Activated naive CD8-positive, alpha-beta T cell treated with anti-CD3 and anti-CD28 coated beads, Interleukin-2, amount 10 ng/mL, durations not matched to agents 7 days and 5 days (primary cell): ENCODE measurements around the gene DUXA. TPM values are rescaled to one million over a fixed set of nuclear protein-coding genes. Genes with fewer than 3 reads are reported as not detected.
"Not testable (repeated sequence)": the region's sequence is repeated elsewhere in the genome, so short reads cannot be mapped to it uniquely, and the experiment has no call there.

Source experiments
- ATAC-seq: fragments of 150-1000 bp; cut with Tn5 transposase; one replicate; pipeline ENCODE4 v1.10.0; 2021; ENCODE audit warnings: low read depth, moderate library complexity
- POLR2A ChIA-PET: fragments of 350-600 bp; sonication (Branson Sonifier 250); formaldehyde crosslinking; loops from one replicate; lab custom pipeline; 2021; ENCODE audit warnings: antibody characterized with exemption; lab: Charles Lee
- DNase-seq: peaks from one replicate; pipeline ENCODE4 v3.0.0; 2021
- H3K27ac Mint-ChIP-seq: one replicate; pipeline ENCODE4 v1.8.0; 2022; ENCODE audit warnings: mild to moderate bottlenecking, mixed read lengths
- H3K27me3 Mint-ChIP-seq: one replicate; pipeline ENCODE4 v1.8.0; 2022; ENCODE audit warnings: mild to moderate bottlenecking, moderate library complexity, mixed read lengths
- H3K36me3 Mint-ChIP-seq: one replicate; pipeline ENCODE4 v1.8.0; 2021; ENCODE audit warnings: mild to moderate bottlenecking, mixed read lengths
- H3K4me1 Mint-ChIP-seq: one replicate; pipeline ENCODE4 v1.8.0; 2021; ENCODE audit warnings: mixed read lengths
- H3K4me3 Mint-ChIP-seq: one replicate; pipeline ENCODE4 v1.8.0; 2022; ENCODE audit warnings: mild to moderate bottlenecking, moderate library complexity, mixed read lengths
- H3K9me3 Mint-ChIP-seq: one replicate; pipeline ENCODE4 v1.8.0; 2021; ENCODE audit warnings: mixed read lengths
- total RNA-seq, 2 experiments: library from RNA; stranded (reverse); gene quantifications; one replicate each; pipeline ENCODE4 v1.2.3, GENCODE V29; 2021

DUXA gene
- total RNA-seq, 2 experiments from 2014 or later, result not detected

- no peak for ATAC-seq
- H3K9me3 Mint-ChIP-seq, result peaks cover 21% of the 10 kb centered on the region
- no peaks in the 10 kb centered on the region for H3K27me3 Mint-ChIP-seq
- no peak overlapping the region for H3K27ac Mint-ChIP-seq
- POLR2A ChIA-PET, result interaction anchor here (0.6 kb wide), 1 partner anchor 283 kb away, joined by 3 read pairs; no protein-coding TSS in a partner anchor
- H3K4me3 Mint-ChIP-seq, result no peak overlapping the region
- no peak for DNase-seq
- H3K4me1 Mint-ChIP-seq, result no peaks in the 10 kb centered on the region
- peaks cover 2% of the 10 kb centered on the region for H3K36me3 Mint-ChIP-seq
Measured at GRCh38 chr19:57141699-57142098, 25.6 kb downstream of the DUXA start.

GRCh38 chr19:57135797-57136196 is 31.5 kb downstream of the DUXA start:
- ATAC-seq (no peak), DNase-seq (no peak)
- Mint-ChIP-seq H3K4me1 (no peaks in the 10 kb centered on the region), H3K27ac (no peak overlapping the region), H3K4me3 (no peak overlapping the region), H3K27me3 (no peaks in the 10 kb centered on the region), H3K36me3 (peaks cover 3% of the 10 kb centered on the region), H3K9me3 (peaks cover 25% of the 10 kb centered on the region)
- POLR2A ChIA-PET, result no interaction called here

DNA sequence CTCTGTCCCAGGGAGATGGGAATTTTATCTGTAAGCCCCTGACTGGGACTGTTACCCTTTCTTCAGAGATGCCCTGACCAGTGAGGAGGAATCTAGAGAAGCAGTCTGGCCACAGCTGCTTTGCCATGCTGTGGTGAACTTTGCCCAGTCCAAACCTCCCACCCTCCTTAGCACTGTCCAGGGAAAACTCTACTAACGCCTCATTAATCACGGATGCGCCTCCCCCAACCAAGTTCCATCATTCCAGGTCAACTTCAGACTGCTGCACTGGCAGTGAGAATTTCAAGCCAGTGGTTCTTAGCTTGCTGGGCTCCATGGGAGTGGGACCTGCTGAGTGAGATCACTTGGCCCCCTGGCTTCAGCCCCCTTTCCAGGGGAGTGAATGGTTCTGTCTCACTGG is 39.9 kb downstream of the DUXA start:
- POLR2A ChIA-PET, H3K27ac Mint-ChIP-seq, H3K4me3 Mint-ChIP-seq, H3K36me3 Mint-ChIP-seq, H3K27me3 Mint-ChIP-seq, DNase-seq, H3K4me1 Mint-ChIP-seq, ATAC-seq: not testable (repeated sequence)
- peaks cover 19% of the 10 kb centered on the region for H3K9me3 Mint-ChIP-seq

GRCh38 chr19:57123882-57124281 is 43.4 kb downstream of the DUXA start:
- H3K4me1 Mint-ChIP-seq, result no peaks in the 10 kb centered on the region
- H3K9me3 Mint-ChIP-seq, result peaks cover 14% of the 10 kb centered on the region
- H3K27ac Mint-ChIP-seq, result no peak overlapping the region
- POLR2A ChIA-PET, result no interaction called here
- H3K27me3 Mint-ChIP-seq, result no peaks in the 10 kb centered on the region
- H3K36me3 Mint-ChIP-seq, result no peaks in the 10 kb centered on the region
- no peak overlapping the region for H3K4me3 Mint-ChIP-seq
- ATAC-seq, result no peak
- no peak for DNase-seq

GRCh38 chr19:57118848-57119247 is 48.4 kb downstream of the DUXA start:
- ATAC-seq, result no peak
- no peak overlapping the region for H3K27ac Mint-ChIP-seq
- H3K4me3 Mint-ChIP-seq, result no peak overlapping the region
- no peaks in the 10 kb centered on the region for H3K4me1 Mint-ChIP-seq
- H3K27me3 Mint-ChIP-seq, result no peaks in the 10 kb centered on the region
- no peaks in the 10 kb centered on the region for H3K36me3 Mint-ChIP-seq
- peaks cover 25% of the 10 kb centered on the region for H3K9me3 Mint-ChIP-seq
- POLR2A ChIA-PET, result no interaction called here
- no peak for DNase-seq

GRCh38 chr19:57113501-57113900 is 53.8 kb downstream of the DUXA start:
- H3K36me3 Mint-ChIP-seq, DNase-seq, H3K4me1 Mint-ChIP-seq, H3K4me3 Mint-ChIP-seq, H3K27me3 Mint-ChIP-seq, ATAC-seq, H3K27ac Mint-ChIP-seq, POLR2A ChIA-PET: not testable (repeated sequence)
- peaks cover 40% of the 10 kb centered on the region for H3K9me3 Mint-ChIP-seq

GRCh38 chr19:57111329-57111644 is 56.0 kb downstream of the DUXA start:
- POLR2A ChIA-PET, result no interaction called here
- DNase-seq (no peak), ATAC-seq (no peak)
- Mint-ChIP-seq H3K4me1 (no peaks in the 10 kb centered on the region), H3K36me3 (peaks cover 5% of the 10 kb centered on the region), H3K4me3 (no peak overlapping the region), H3K9me3 (peaks cover 36% of the 10 kb centered on the region), H3K27me3 (no peaks in the 10 kb centered on the region), H3K27ac (no peak overlapping the region)

GRCh38 chr19:57110592-57111328 is 56.5 kb downstream of the DUXA start:
- Mint-ChIP-seq H3K4me1 (no peaks in the 10 kb centered on the region), H3K9me3 (peaks cover 37% of the 10 kb centered on the region), H3K27ac (no peak overlapping the region), H3K27me3 (peaks cover under 1% of the 10 kb centered on the region), H3K36me3 (peaks cover 5% of the 10 kb centered on the region), H3K4me3 (no peak overlapping the region)
- ATAC-seq, result no peak
- no peak for DNase-seq
- POLR2A ChIA-PET, result no interaction called here

DNA sequence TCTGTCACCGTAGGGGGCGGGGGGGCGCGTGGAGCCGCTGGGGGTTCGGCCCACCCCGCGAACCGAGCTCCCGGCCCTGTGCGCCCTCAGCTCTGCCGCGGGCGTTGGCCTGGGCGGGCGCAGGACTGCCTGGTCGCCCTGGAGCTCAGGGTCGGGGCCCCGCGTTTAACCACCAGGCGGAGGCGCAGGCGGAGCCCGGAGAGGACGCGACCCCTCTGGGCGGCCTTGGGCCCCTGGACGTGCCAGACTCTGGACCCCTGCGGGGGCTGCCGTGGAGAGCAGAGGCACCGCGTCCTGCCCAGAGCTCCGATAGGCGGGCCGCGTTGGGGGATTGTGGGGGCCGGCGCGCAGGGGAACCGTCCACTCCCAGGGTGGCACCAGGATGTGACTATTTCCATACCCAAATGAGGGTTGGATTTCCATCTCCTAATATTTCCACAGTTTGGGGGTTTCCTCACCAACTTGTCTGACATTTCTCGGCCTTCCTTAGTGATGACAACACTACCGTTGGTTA is 60.5 kb downstream of the DUXA start:
- Mint-ChIP-seq H3K27me3 (peaks cover 5% of the 10 kb centered on the region), H3K36me3 (no peaks in the 10 kb centered on the region), H3K4me1 (peaks cover 3% of the 10 kb centered on the region), H3K9me3 (peaks cover 18% of the 10 kb centered on the region), H3K4me3 (no peak overlapping the region), H3K27ac (no peak overlapping the region)
- DNase-seq (no peak), ATAC-seq (no peak)
- POLR2A ChIA-PET, result interaction anchor here (0.6 kb wide), 1 partner anchor 70 kb away, joined by 3 read pairs; no protein-coding TSS in a partner anchor

- no peak overlapping the region for H3K27ac Mint-ChIP-seq
- H3K4me3 Mint-ChIP-seq, result no peak overlapping the region
- ATAC-seq, result no peak
- DNase-seq, result no peak
- peaks cover 3% of the 10 kb centered on the region for H3K4me1 Mint-ChIP-seq
- peaks cover 14% of the 10 kb centered on the region for H3K9me3 Mint-ChIP-seq
- POLR2A ChIA-PET, result interaction anchor here (0.6 kb wide), 1 partner anchor 71 kb away, joined by 3 read pairs; no protein-coding TSS in a partner anchor
- no peaks in the 10 kb centered on the region for H3K36me3 Mint-ChIP-seq
- peaks cover 5% of the 10 kb centered on the region for H3K27me3 Mint-ChIP-seq
Measured at GRCh38 chr19:57105976-57106721, 61.1 kb downstream of the DUXA start.

Other genes with a start within 250 kb of the DUXA start
- not detected for gene USP29, start 47.5 kb downstream of the DUXA start, total RNA-seq
- gene ZIM3, start 22.3 kb downstream of the DUXA start, total RNA-seq, result not detected
- gene ZNF264, start 24.0 kb upstream of the DUXA start, total RNA-seq, result 10 to 100 TPM; 50.7 to 55.9 TPM
- 1 to 10 TPM; 1.5 to 2.4 TPM for gene AURKC, start 63.5 kb upstream of the DUXA start, total RNA-seq
- 10 to 100 TPM; 14.7 to 15.2 TPM for gene ZNF805, start 73.1 kb upstream of the DUXA start, total RNA-seq
- gene ZNF460, start 113.0 kb upstream of the DUXA start, total RNA-seq, result 10 to 100 TPM; 58.2 to 67.1 TPM
- gene ZNF543, start 153.0 kb upstream of the DUXA start, total RNA-seq, result 10 to 100 TPM; 11.8 to 12.5 TPM
- gene ZNF304, start 183.8 kb upstream of the DUXA start, total RNA-seq, result 10 to 100 TPM; 15.3 to 15.4 TPM
- 10 to 100 TPM; 13.2 to 13.6 TPM for gene TRAPPC2B, start 196.1 kb upstream of the DUXA start, total RNA-seq
- 1 to 10 TPM; 6.7 to 7.8 TPM for gene ZNF547, start 196.1 kb upstream of the DUXA start, total RNA-seq
- gene ZNF548, start 222.4 kb upstream of the DUXA start, total RNA-seq, result 10 to 100 TPM; 50.2 to 55.0 TPM
- gene ZNF17, start 243.7 kb upstream of the DUXA start, total RNA-seq, result 10 to 100 TPM; 19.0 to 24.9 TPM